ENCODE results near the gene ATP4A. TPM values are rescaled to one million over a fixed set of nuclear protein-coding genes. Genes with fewer than 3 reads are reported as not detected.

Gene ATP4A
- total RNA-seq, 1 donor from 2014 or later = not detected

GRCh38 chr19:35525873-35526272, 37.6 kb downstream of the ATP4A start:
- no peak for TF ChIP-seq CTCF (IDR thresholded peaks at IDR 0.05)
- intact Hi-C loops (cut with micrococcal nuclease) = no loop called here
- Mint-ChIP-seq H3K36me3 (ENCODE audit: low read depth) (no peaks in the 10 kb centered on the region), H3K4me1 (no peaks in the 10 kb centered on the region), H3K27me3 (peaks cover 34% of the 10 kb centered on the region), H3K4me3 (no peak overlapping the region), H3K9me3 (no peaks in the 10 kb centered on the region), H3K27ac (no peak overlapping the region)
- ChIA-PET POLR2A (interaction anchor here (0.6 kb wide), 2 partner anchors 49 to 1310 kb away, joined by 3 to 4 read pairs; no protein-coding TSS in a partner anchor), CTCF (interaction anchor here (0.7 kb wide), 1 partner anchor 16 kb away, joined by 4 read pairs; no protein-coding TSS in a partner anchor)
- DNase-seq = no peak
- ATAC-seq (ENCODE audit: low read depth) = no peak

- intact Hi-C loops (cut with micrococcal nuclease) = no loop called here
- Mint-ChIP-seq H3K36me3 (ENCODE audit: low read depth) (no peaks in the 10 kb centered on the region), H3K4me3 (no peak overlapping the region), H3K27ac (no peak overlapping the region), H3K4me1 (no peaks in the 10 kb centered on the region), H3K27me3 (peaks cover 30% of the 10 kb centered on the region), H3K9me3 (no peaks in the 10 kb centered on the region)
- POLR2A ChIA-PET = no interaction called here
- DNase-seq (no peak), ATAC-seq (ENCODE audit: low read depth) (no peak)
- CTCF ChIA-PET = no interaction called here
- TF ChIP-seq CTCF (IDR thresholded peaks at IDR 0.05) = no peak
These were observed 39.1 kb downstream of the ATP4A start for GRCh38 chr19:35524181-35524837.

- DNase-seq (no peak), ATAC-seq (ENCODE audit: low read depth) (no peak)
- no peaks in the 10 kb centered on the region for H3K9me3 Mint-ChIP-seq
- ChIA-PET POLR2A (no interaction called here), CTCF (interaction anchor here (0.6 kb wide), 1 partner anchor 60 kb away, joined by 3 read pairs; no protein-coding TSS in a partner anchor)
- no peak for TF ChIP-seq CTCF (IDR thresholded peaks at IDR 0.05)
- no peaks in the 10 kb centered on the region for H3K4me1 Mint-ChIP-seq
- peaks cover 28% of the 10 kb centered on the region for H3K27me3 Mint-ChIP-seq
- intact Hi-C loops (cut with micrococcal nuclease) = no loop called here
- H3K27ac Mint-ChIP-seq = no peak overlapping the region
- H3K36me3 Mint-ChIP-seq (ENCODE audit: low read depth) = no peaks in the 10 kb centered on the region
- H3K4me3 Mint-ChIP-seq = no peak overlapping the region
These were observed 40.6 kb downstream of the ATP4A start for GRCh38 chr19:35522745-35523327.

GRCh38 chr19:35521124-35521743, 42.2 kb downstream of the ATP4A start:
- intact Hi-C loops (cut with micrococcal nuclease) = no loop called here
- no peak overlapping the region for H3K27ac Mint-ChIP-seq
- DNase-seq (no peak), ATAC-seq (ENCODE audit: low read depth) (no peak)
- ChIA-PET POLR2A (no interaction called here), CTCF (interaction anchor here (0.7 to 2.0 kb wide), 2 partner anchors 11 to 26 kb away, joined by 3 to 9 read pairs; no protein-coding TSS in a partner anchor)
- no peak overlapping the region for H3K4me3 Mint-ChIP-seq
- no peaks in the 10 kb centered on the region for H3K9me3 Mint-ChIP-seq
- no peaks in the 10 kb centered on the region for H3K36me3 Mint-ChIP-seq (ENCODE audit: low read depth)
- H3K27me3 Mint-ChIP-seq = peaks cover 22% of the 10 kb centered on the region
- TF ChIP-seq CTCF (IDR thresholded peaks at IDR 0.05) = no peak
- no peaks in the 10 kb centered on the region for H3K4me1 Mint-ChIP-seq

GRCh38 chr19:35519291-35519690, 44.2 kb downstream of the ATP4A start:
- intact Hi-C loops (cut with micrococcal nuclease) = no loop called here
- Mint-ChIP-seq H3K36me3 (ENCODE audit: low read depth) (no peaks in the 10 kb centered on the region), H3K27me3 (peaks cover 20% of the 10 kb centered on the region), H3K4me3 (no peak overlapping the region), H3K27ac (no peak overlapping the region), H3K4me1 (no peaks in the 10 kb centered on the region), H3K9me3 (no peaks in the 10 kb centered on the region)
- ChIA-PET CTCF (interaction anchor here (2.0 kb wide), 1 partner anchor 9 kb away, joined by 9 read pairs; no protein-coding TSS in a partner anchor), POLR2A (no interaction called here)
- ATAC-seq (ENCODE audit: low read depth) (no peak), DNase-seq (no peak)
- no peak for TF ChIP-seq CTCF (IDR thresholded peaks at IDR 0.05)

Measured in activated B cell treated with CpG ODN at 0.5 μM for 24 hours (primary cell).